Measurements from ENCODE around the gene NALCN. TPM values are rescaled to one million over a fixed set of nuclear protein-coding genes. Genes with fewer than 3 reads are reported as not detected.

The NALCN gene
- total RNA-seq, 4 donors from 2014 or later, result under 0.01 to 13.2 (median 1.4) TPM

DNA sequence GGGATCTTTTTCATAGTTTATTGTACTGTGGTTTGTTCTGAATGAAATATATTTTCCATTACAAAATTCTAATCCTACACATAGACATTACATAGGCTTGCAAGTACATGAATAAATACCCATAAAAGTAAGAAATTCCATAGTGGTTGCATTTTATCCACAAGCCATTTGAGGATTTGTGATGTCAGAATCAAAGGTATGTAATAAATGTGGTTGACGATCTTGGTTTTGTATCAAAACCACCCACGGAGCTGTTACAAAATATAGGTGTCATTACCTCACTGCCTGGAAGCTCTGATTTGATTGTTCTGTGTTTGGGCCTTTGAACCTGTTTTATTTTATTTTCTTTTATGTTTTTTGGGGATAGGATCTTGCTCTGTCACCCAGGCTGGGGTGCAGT is 125.1 kb downstream of the NALCN start:
- Histone ChIP-seq H3K36me3 (no peaks in the 10 kb centered on the region), H3K27me3 (no peaks in the 10 kb centered on the region), H3K27ac (no peak overlapping the region), H3K4me3 (no peak overlapping the region), H3K9me3 (no peaks in the 10 kb centered on the region), H3K4me1 (no peaks in the 10 kb centered on the region)
- TF ChIP-seq POLR2A (IDR thresholded peaks at IDR 0.05) (no peak), CTCF (IDR thresholded peaks at IDR 0.05) (no peak)
- DNase-seq, result no peak
- intact Hi-C loops (cut with DNase I; ENCODE audit: low total_unique reads), result no loop called here

- Histone ChIP-seq H3K27ac (no peak overlapping the region), H3K9me3 (no peaks in the 10 kb centered on the region), H3K4me1 (no peaks in the 10 kb centered on the region), H3K36me3 (no peaks in the 10 kb centered on the region), H3K27me3 (no peaks in the 10 kb centered on the region), H3K4me3 (no peak overlapping the region)
- intact Hi-C loops (cut with DNase I; ENCODE audit: low total_unique reads), result no loop called here
- TF ChIP-seq POLR2A (IDR thresholded peaks at IDR 0.05) (no peak), CTCF (IDR thresholded peaks at IDR 0.05) (no peak)
- no peak for DNase-seq
These were observed 126.5 kb downstream of the NALCN start for GRCh38 chr13:101289764-101290163.

- Histone ChIP-seq H3K4me3 (no peak overlapping the region), H3K27ac (no peak overlapping the region), H3K9me3 (no peaks in the 10 kb centered on the region), H3K27me3 (no peaks in the 10 kb centered on the region), H3K36me3 (no peaks in the 10 kb centered on the region), H3K4me1 (no peaks in the 10 kb centered on the region)
- intact Hi-C loops (cut with DNase I; ENCODE audit: low total_unique reads), result no loop called here
- no peak for DNase-seq
- TF ChIP-seq CTCF (IDR thresholded peaks at IDR 0.05) (no peak), POLR2A (IDR thresholded peaks at IDR 0.05) (no peak)
These were observed 132.5 kb downstream of the NALCN start for GRCh38 chr13:101283782-101284181.

DNA sequence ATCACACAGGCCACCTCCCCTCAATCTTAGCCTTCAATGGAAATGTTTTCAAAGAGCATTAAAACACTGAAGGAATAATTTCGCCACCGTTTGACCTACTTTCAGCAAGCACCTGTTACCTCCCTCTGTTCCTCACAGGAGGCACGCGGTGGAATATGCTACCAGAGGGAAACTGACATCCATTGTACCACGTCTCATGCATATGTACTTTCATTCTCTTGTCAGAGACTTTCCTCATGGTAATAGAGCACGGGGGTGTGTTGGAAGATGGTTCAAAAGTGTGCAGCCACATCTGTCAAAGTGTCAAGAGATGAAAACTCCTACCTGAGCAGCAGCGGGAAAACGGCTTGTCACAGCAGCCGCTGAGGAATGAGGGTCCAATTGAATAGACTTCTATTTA is 143.4 kb downstream of the NALCN start:
- Histone ChIP-seq H3K36me3 (no peaks in the 10 kb centered on the region), H3K4me1 (no peaks in the 10 kb centered on the region), H3K9me3 (no peaks in the 10 kb centered on the region), H3K4me3 (no peak overlapping the region), H3K27me3 (no peaks in the 10 kb centered on the region), H3K27ac (no peak overlapping the region)
- no peak for DNase-seq
- no peak for TF ChIP-seq POLR2A (IDR thresholded peaks at IDR 0.05)
- TF ChIP-seq CTCF (IDR thresholded peaks at IDR 0.05), result no peak
- intact Hi-C loops (cut with DNase I; ENCODE audit: low total_unique reads), result no loop called here

DNA sequence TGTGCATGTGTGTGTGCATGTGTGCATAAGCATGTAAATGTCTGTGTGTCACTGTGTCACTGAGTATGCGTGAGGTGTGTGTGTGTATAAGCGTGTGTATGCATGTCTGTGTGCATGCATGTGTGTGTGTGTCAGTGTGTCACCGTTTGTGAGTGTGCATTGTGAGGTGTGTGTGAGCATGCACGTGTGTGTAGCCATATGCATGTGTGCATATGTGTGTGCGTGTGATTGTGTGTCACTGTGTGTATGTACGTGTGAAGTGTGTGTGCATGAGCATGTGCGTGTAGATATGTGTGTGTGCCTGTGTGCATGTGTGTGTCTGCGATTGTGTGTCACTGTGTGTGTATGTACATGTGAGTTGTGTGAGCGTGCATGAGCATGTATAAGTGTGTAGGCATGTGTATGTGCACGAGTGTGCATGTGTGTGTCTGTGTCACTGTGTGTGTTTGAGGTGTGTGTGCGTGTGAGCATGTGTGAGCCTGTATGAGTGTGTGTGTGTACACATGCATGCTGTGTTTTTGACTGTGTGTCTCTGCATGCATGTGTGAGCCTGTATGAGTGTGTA is 144.5 kb downstream of the NALCN start:
- no peak for DNase-seq
- H3K27me3 ChIP-seq, result no peaks in the 10 kb centered on the region
- no peaks in the 10 kb centered on the region for H3K4me1 ChIP-seq
- no peaks in the 10 kb centered on the region for H3K36me3 ChIP-seq
- no peaks in the 10 kb centered on the region for H3K9me3 ChIP-seq
- H3K27ac ChIP-seq, result no peak overlapping the region
- no peak overlapping the region for H3K4me3 ChIP-seq
- intact Hi-C loops (cut with DNase I; ENCODE audit: low total_unique reads), result no loop called here
- no peak for TF ChIP-seq CTCF (IDR thresholded peaks at IDR 0.05)
- no peak for TF ChIP-seq POLR2A (IDR thresholded peaks at IDR 0.05)

Data from uterus (tissue), 4 donors.